DOHH2 (cell line): ENCODE results near the gene LPIN1.

Experiments used
- H3F3A ChIP-seq: fragments of 200-600 bp; sonication (generic), shearing (Covaris generic); 2 replicates; pipeline ENCODE4 v1.6.0; 2016; ENCODE audit warnings: antibody characterized with exemption, mild to moderate bottlenecking; ENCODE audit not compliant: control insufficient read depth, insufficient read depth
- H3K27ac ChIP-seq: fragments of 200-600 bp; sonication (generic); 2 replicates; pipeline ENCODE4 v1.5.1; 2014; ENCODE audit warnings: low read depth, mild to moderate bottlenecking, low read length, moderate library complexity
- H3K27me3 ChIP-seq: fragments of 200-600 bp; sonication (generic); 2 replicates; pipeline ENCODE4 v1.6.1; 2014; ENCODE audit warnings: mild to moderate bottlenecking, low read length, mixed read lengths; ENCODE audit not compliant: control insufficient read depth
- H3K36me3 ChIP-seq: fragments of 200-600 bp; sonication (generic); 2 replicates; pipeline ENCODE4 v1.6.1; 2014; ENCODE audit warnings: mild to moderate bottlenecking, low read length, moderate library complexity, mixed read lengths; ENCODE audit not compliant: control insufficient read depth
- H3K4me1 ChIP-seq: fragments of 200-600 bp; sonication (generic); 2 replicates; pipeline ENCODE4 v1.6.1; 2014; ENCODE audit warnings: mild to moderate bottlenecking, low read length, mixed read lengths; ENCODE audit not compliant: control insufficient read depth
- H3K4me2 ChIP-seq: fragments of 200-600 bp; sonication (generic); 2 replicates; pipeline ENCODE4 v1.6.0; 2014; ENCODE audit warnings: mild to moderate bottlenecking, low read length, moderate library complexity
- H3K4me3 ChIP-seq: fragments of 200-600 bp; sonication (generic); 2 replicates; pipeline ENCODE4 v1.5.1; 2014; ENCODE audit warnings: mild to moderate bottlenecking, low read length, mixed read lengths
- H3K79me2 ChIP-seq: fragments of 200-600 bp; sonication (generic); 2 replicates; pipeline ENCODE4 v1.6.1; 2014; ENCODE audit warnings: mild to moderate bottlenecking, low read length, mixed read lengths; ENCODE audit not compliant: control insufficient read depth
- H3K9me2 ChIP-seq: fragments of 200-600 bp; sonication (generic); replicated peaks from 2 replicates; pipeline ENCODE4 v1.6.1; 2014; ENCODE audit warnings: mild to moderate bottlenecking, low read length, mixed read lengths; ENCODE audit not compliant: control insufficient read depth
- H3K9me3 ChIP-seq: fragments of 200-600 bp; sonication (generic); 2 replicates; pipeline ENCODE4 v1.6.1; 2014; ENCODE audit warnings: antibody characterized with exemption, low read length, mixed read lengths; ENCODE audit not compliant: control insufficient read depth, insufficient read depth
- H4K20me1 ChIP-seq: fragments of 200-600 bp; sonication (generic); 2 replicates; pipeline ENCODE4 v1.6.0; 2014; ENCODE audit warnings: low read depth, mild to moderate bottlenecking, antibody characterized with exemption, low read length, moderate library complexity; ENCODE audit not compliant: control insufficient read depth, insufficient read depth
- CTCF ChIP-seq: fragments of 200-600 bp; sonication (generic); IDR thresholded peaks from one replicate; pipeline ENCODE4 v1.5.1; 2014; ENCODE audit warnings: antibody characterized with exemption, mild to moderate bottlenecking, low read depth, low read length; ENCODE audit not compliant: poor library complexity, severe bottlenecking
- EZH2phosphoT487 ChIP-seq: fragments of 200-600 bp; sonication (generic); IDR thresholded peaks from 2 replicates; pipeline ENCODE4 v1.6.1; 2017; ENCODE audit warnings: borderline replicate concordance, mild to moderate bottlenecking, antibody characterized with exemption, low read length, moderate library complexity, mixed read lengths

Gene LPIN1

GRCh38 chr2:11750422-11750821 lies 4.0 kb downstream of the LPIN1 start:
- H3K36me3 ChIP-seq = peaks cover 3% of the 10 kb centered on the region; the same call in 1 of the 2 replicates
- H3F3A ChIP-seq = peaks cover 42% of the 10 kb centered on the region
- peaks cover 6% of the 10 kb centered on the region for H3K27me3 ChIP-seq
- H3K9me2 ChIP-seq = no peaks in the 10 kb centered on the region
- peaks cover 93% of the 10 kb centered on the region for H3K4me1 ChIP-seq
- TF ChIP-seq CTCF (no peak), EZH2phosphoT487 (no peak)
- H3K9me3 ChIP-seq = no peaks in the 10 kb centered on the region
- peak overlapping the region; percentile 83 for H3K4me3 ChIP-seq
- H3K79me2 ChIP-seq = peaks cover 54% of the 10 kb centered on the region
- H3K27ac ChIP-seq = peak overlapping the region; percentile 89
- peaks cover 25% of the 10 kb centered on the region for H4K20me1 ChIP-seq
- peak overlapping the region; percentile 82 for H3K4me2 ChIP-seq

- Histone ChIP-seq H3K9me2 (no peaks in the 10 kb centered on the region), H3K27ac (peak overlapping the region; percentile 89), H3K4me3 (peak overlapping the region; percentile 83), H3F3A (peaks cover 43% of the 10 kb centered on the region), H3K4me1 (peaks cover 93% of the 10 kb centered on the region), H3K4me2 (peak overlapping the region; percentile 82), H3K36me3 (peaks cover 3% of the 10 kb centered on the region; the same call in 1 of the 2 replicates), H3K27me3 (peaks cover 6% of the 10 kb centered on the region), H4K20me1 (peaks cover 24% of the 10 kb centered on the region), H3K9me3 (no peaks in the 10 kb centered on the region), H3K79me2 (peaks cover 59% of the 10 kb centered on the region)
- TF ChIP-seq CTCF (no peak), EZH2phosphoT487 (no peak)
These were observed 4.5 kb downstream of the LPIN1 start for GRCh38 chr2:11750917-11751316.

- TF ChIP-seq CTCF (no peak), EZH2phosphoT487 (no peak)
- Histone ChIP-seq H3F3A (peaks cover 35% of the 10 kb centered on the region), H3K36me3 (peaks cover 6% of the 10 kb centered on the region; the same call in 1 of the 2 replicates), H4K20me1 (peaks cover 37% of the 10 kb centered on the region), H3K27me3 (peaks cover 10% of the 10 kb centered on the region), H3K4me2 (peak overlapping the region; percentile 88), H3K4me3 (peak overlapping the region; percentile 64), H3K4me1 (peaks cover 98% of the 10 kb centered on the region), H3K79me2 (peaks cover 66% of the 10 kb centered on the region), H3K9me3 (no peaks in the 10 kb centered on the region), H3K27ac (peak overlapping the region; percentile 94), H3K9me2 (no peaks in the 10 kb centered on the region)
These were observed 6.5 kb downstream of the LPIN1 start for GRCh38 chr2:11752906-11753305.
